ENCODE results near the gene UMODL1. TPM values are rescaled to one million over a fixed set of nuclear protein-coding genes. Genes with fewer than 3 reads are reported as not detected.

Gene UMODL1
- total RNA-seq, 1 donor from 2014 or later: not detected

- peaks cover 9% of the 10 kb centered on the region for H3K4me1 Mint-ChIP-seq (ENCODE audit: unreplicated experiment)
- no peak for DNase-seq (ENCODE audit: low spot score)
- H3K9me3 Mint-ChIP-seq (ENCODE audit: unreplicated experiment): peaks cover 6% of the 10 kb centered on the region
- no peak for TF ChIP-seq CTCF (IDR thresholded peaks at IDR 0.05; ENCODE audit: unreplicated experiment)
- peaks cover 5% of the 10 kb centered on the region for H3K27me3 Mint-ChIP-seq (ENCODE audit: unreplicated experiment)
- peaks cover 7% of the 10 kb centered on the region for H3K36me3 Mint-ChIP-seq (ENCODE audit: low read depth, unreplicated experiment)
- no peak overlapping the region for H3K4me3 Mint-ChIP-seq (ENCODE audit: unreplicated experiment)
- no peak overlapping the region for H3K27ac Mint-ChIP-seq (ENCODE audit: unreplicated experiment)
These were observed 38.1 kb upstream of the UMODL1 start for GRCh38 chr21:42032968-42033367.

GRCh38 chr21:42036313-42036712 lies 34.8 kb upstream of the UMODL1 start:
- H3K4me3 Mint-ChIP-seq (ENCODE audit: unreplicated experiment): no peak overlapping the region
- TF ChIP-seq CTCF (IDR thresholded peaks at IDR 0.05; ENCODE audit: unreplicated experiment): no peak
- H3K9me3 Mint-ChIP-seq (ENCODE audit: unreplicated experiment): peaks cover 6% of the 10 kb centered on the region

GRCh38 chr21:42037516-42037915 lies 33.6 kb upstream of the UMODL1 start:
- no peak for DNase-seq (ENCODE audit: low spot score)
- Mint-ChIP-seq H3K27ac (ENCODE audit: unreplicated experiment) (no peak overlapping the region), H3K4me3 (ENCODE audit: unreplicated experiment) (no peak overlapping the region), H3K4me1 (ENCODE audit: unreplicated experiment) (no peaks in the 10 kb centered on the region), H3K36me3 (ENCODE audit: low read depth, unreplicated experiment) (peaks cover 6% of the 10 kb centered on the region), H3K9me3 (ENCODE audit: unreplicated experiment) (peaks cover 6% of the 10 kb centered on the region), H3K27me3 (ENCODE audit: unreplicated experiment) (peaks cover 2% of the 10 kb centered on the region)
- no peak for TF ChIP-seq CTCF (IDR thresholded peaks at IDR 0.05; ENCODE audit: unreplicated experiment)

More at GRCh38 chr21:42036313-42036712, 34.8 kb upstream of the UMODL1 start:
- no peak for DNase-seq (ENCODE audit: low spot score)
- H3K4me1 Mint-ChIP-seq (ENCODE audit: unreplicated experiment): peaks cover 4% of the 10 kb centered on the region
- peaks cover 8% of the 10 kb centered on the region for H3K36me3 Mint-ChIP-seq (ENCODE audit: low read depth, unreplicated experiment)
- no peak overlapping the region for H3K27ac Mint-ChIP-seq (ENCODE audit: unreplicated experiment)
- peaks cover under 1% of the 10 kb centered on the region for H3K27me3 Mint-ChIP-seq (ENCODE audit: unreplicated experiment)

GRCh38 chr21:42037943-42038342 lies 33.2 kb upstream of the UMODL1 start:
- Mint-ChIP-seq H3K27ac (ENCODE audit: unreplicated experiment) (no peak overlapping the region), H3K36me3 (ENCODE audit: low read depth, unreplicated experiment) (peaks cover 6% of the 10 kb centered on the region), H3K27me3 (ENCODE audit: unreplicated experiment) (peaks cover 2% of the 10 kb centered on the region), H3K4me1 (ENCODE audit: unreplicated experiment) (no peaks in the 10 kb centered on the region), H3K9me3 (ENCODE audit: unreplicated experiment) (peaks cover 6% of the 10 kb centered on the region), H3K4me3 (ENCODE audit: unreplicated experiment) (no peak overlapping the region)
- no peak for DNase-seq (ENCODE audit: low spot score)
- no peak for TF ChIP-seq CTCF (IDR thresholded peaks at IDR 0.05; ENCODE audit: unreplicated experiment)

- H3K4me1 Mint-ChIP-seq (ENCODE audit: unreplicated experiment): no peaks in the 10 kb centered on the region
These were observed 32.7 kb upstream of the UMODL1 start for GRCh38 chr21:42038393-42038792.

More at GRCh38 chr21:42038393-42038792, 32.7 kb upstream of the UMODL1 start:
- H3K27ac Mint-ChIP-seq (ENCODE audit: unreplicated experiment): no peak overlapping the region
- H3K9me3 Mint-ChIP-seq (ENCODE audit: unreplicated experiment): peaks cover 6% of the 10 kb centered on the region
- TF ChIP-seq CTCF (IDR thresholded peaks at IDR 0.05; ENCODE audit: unreplicated experiment): no peak
- no peak overlapping the region for H3K4me3 Mint-ChIP-seq (ENCODE audit: unreplicated experiment)
- H3K27me3 Mint-ChIP-seq (ENCODE audit: unreplicated experiment): peaks cover 2% of the 10 kb centered on the region
- no peak for DNase-seq (ENCODE audit: low spot score)
- H3K36me3 Mint-ChIP-seq (ENCODE audit: low read depth, unreplicated experiment): peaks cover 6% of the 10 kb centered on the region

Data from endothelial cell (in vitro differentiated cells).